HepG2 (cell line): ENCODE results near the gene C19orf33. TPM values are rescaled to one million over a fixed set of nuclear protein-coding genes. Genes with fewer than 3 reads are reported as not detected.

ENCODE experiments used
- AKNA ChIP-seq: sonication (generic); formaldehyde crosslinking; IDR thresholded peaks from 2 replicates; pipeline ENCODE4 v1.4.0; 2020; ENCODE audit warnings: missing genetic modification reagents, borderline replicate concordance
- CEBPB ChIP-seq: IDR thresholded peaks from 2 replicates; pipeline ENCODE4 v1.6.1; 2011; ENCODE audit warnings: low read depth, low read length, improper control_type of control experiment, borderline replicate concordance
- CSRNP1 ChIP-seq: sonication (generic); formaldehyde crosslinking; IDR thresholded peaks from 2 replicates; pipeline ENCODE4 v1.8.1; 2023; ENCODE audit warnings: mild to moderate bottlenecking, missing genetic modification reagents
- DMAP1 ChIP-seq: IDR thresholded peaks from 2 replicates; pipeline ENCODE4 v1.6.1; 2016
- LBX2 ChIP-seq: sonication (generic); formaldehyde crosslinking; IDR thresholded peaks from 2 replicates; pipeline ENCODE4 v1.5.0; 2020; ENCODE audit warnings: missing genetic modification reagents, mild to moderate bottlenecking, borderline replicate concordance
- PATZ1 ChIP-seq: sonication (generic); formaldehyde crosslinking; IDR thresholded peaks from 2 replicates; pipeline ENCODE4 v1.4.0; 2020; ENCODE audit warnings: missing genetic modification reagents
- SNAPC4 ChIP-seq: sonication (generic); formaldehyde crosslinking; IDR thresholded peaks from 2 replicates; pipeline ENCODE4 v1.4.0; 2020; ENCODE audit warnings: mild to moderate bottlenecking, missing genetic modification reagents
- TSC22D2 ChIP-seq: sonication (generic); formaldehyde crosslinking; IDR thresholded peaks from 2 replicates; pipeline ENCODE4 v1.5.1; 2020; ENCODE audit warnings: missing genetic modification reagents, mild to moderate bottlenecking, borderline replicate concordance
- ZNF234 ChIP-seq: sonication (generic); formaldehyde crosslinking; conservative IDR thresholded peaks from 2 replicates; pipeline ENCODE4 v1.5.1; 2020; ENCODE audit warnings: mild to moderate bottlenecking, missing genetic modification reagents
- ZNF24 ChIP-seq: fragments of 450-650 bp; IDR thresholded peaks from 2 replicates; pipeline ENCODE4 v1.6.1; 2017; ENCODE audit warnings: antibody characterized with exemption, mild to moderate bottlenecking
- ZNF274 ChIP-seq: sonication (generic); formaldehyde crosslinking; IDR thresholded peaks from 2 replicates; pipeline ENCODE4 v1.5.1; 2020; ENCODE audit warnings: mild to moderate bottlenecking, missing genetic modification reagents
- ZNF562 ChIP-seq: sonication (generic); formaldehyde crosslinking; IDR thresholded peaks from 2 replicates; pipeline ENCODE4 v1.8.0; 2022; ENCODE audit warnings: missing genetic modification reagents, borderline replicate concordance
- ZNF788 ChIP-seq: sonication (generic); formaldehyde crosslinking; IDR thresholded peaks from 2 replicates; pipeline ENCODE4 v1.5.0; 2020; ENCODE audit warnings: mild to moderate bottlenecking, missing genetic modification reagents, borderline replicate concordance
- ZNF790 ChIP-seq: sonication (generic); formaldehyde crosslinking; IDR thresholded peaks from 2 replicates; pipeline ENCODE4 v1.8.0; 2022; ENCODE audit warnings: missing genetic modification reagents, mild to moderate bottlenecking, borderline replicate concordance
- polyA plus RNA-seq, 8 experiments: library from polyadenylated mRNA; depleted of rRNA in 3 of 8; stranded (reverse) in 7 of 8; unstranded in 1 of 8; fragments of >200 nt; fragmentation: Illumina TruSeq in 4 of 8; extraction: Trizol in 4 of 8; gene quantifications; 2 replicates each; pipeline versions ENCODE4 v1.2.1 to v1.2.3, GENCODE V29; 2011 to 2016; ENCODE audit warnings: low read depth in 4 of 8, missing spikeins in 1 of 8, mixed read lengths in 1 of 8; ENCODE audit not compliant: insufficient read depth in 1 of 8
- total RNA-seq, 5 experiments: library from RNA; depleted of rRNA; stranded (reverse); fragments of >200 nt; fragmentation: Illumina TruSeq; extraction: Trizol; gene quantifications; 2 replicates each; pipeline ENCODE4 v1.2.3, GENCODE V29; 2016; ENCODE audit warnings: low read depth in 1 of 5

The C19orf33 gene
- total and polyA plus RNA-seq, 2 of the 13 experiments (the other 11 are each of a cell fraction or from before 2014, with no cell fraction given) = 2.5 to 3.3 TPM

- TF ChIP-seq PATZ1 (CRISPR knock-in tag) (peak; percentile 76), DMAP1 (CRISPR knock-in tag) (0 out of 2 replicates have a peak, but pooled peaks have one; percentile 38), ZNF788 (CRISPR knock-in tag) (no peak), CSRNP1 (no peak), TSC22D2 (no peak), ZNF24 (no peak), ZNF274 (CRISPR knock-in tag) (no peak), ZNF790 (CRISPR knock-in tag) (no peak), AKNA (CRISPR knock-in tag) (no peak), SNAPC4 (CRISPR knock-in tag) (peak; percentile 99), ZNF234 (no peak), ZNF562 (CRISPR knock-in tag) (no peak), CEBPB (peak; percentile 66; the same call in 1 of the 2 replicates), LBX2 (CRISPR knock-in tag) (no peak)
These were observed 11.8 kb downstream of the C19orf33 start, which contains the start of gene YIF1B (continued) for GRCh38 chr19:38315657-38316476.
